Measurements from ENCODE around the gene PIGU. TPM values are rescaled to one million over a fixed set of nuclear protein-coding genes. Genes with fewer than 3 reads are reported as not detected.

Gene PIGU
- total and polyA plus RNA-seq, 4 donors, result 21.7 to 38.1 (median 29.6) TPM

- Histone ChIP-seq H3K27me3 (ENCODE audit: control insufficient read depth, insufficient read depth, low read length) (no peaks in the 10 kb centered on the region), H3K27ac (ENCODE audit: low read depth, low read length) (no peak overlapping the region), H3K4me1 (ENCODE audit: control insufficient read depth, insufficient read depth, low read length) (peaks cover 9% of the 10 kb centered on the region), H3K36me3 (ENCODE audit: control insufficient read depth, insufficient read depth, low read length) (peaks cover 49% of the 10 kb centered on the region), H3K9me3 (ENCODE audit: control insufficient read depth, insufficient read depth, low read length) (no peaks in the 10 kb centered on the region), H3K4me3 (ENCODE audit: low read depth, low read length) (no peak overlapping the region)
- 90% methylated on average over 4 of the region's 4 CpGs for WGBS (ENCODE audit: insufficient coverage)
- DNase-seq (ENCODE audit: low read depth in 4 of 6, low spot score in 6 of 6), result no peak
These were observed 94.0 kb downstream of the PIGU start for GRCh38 chr20:34582911-34583310.

GRCh38 chr20:34582221-34582620 is 94.7 kb downstream of the PIGU start:
- peak overlapping the region; percentile 83 for H3K27ac ChIP-seq (ENCODE audit: low read depth, low read length)
- no peak overlapping the region for H3K4me3 ChIP-seq (ENCODE audit: low read depth, low read length)
- H3K27me3 ChIP-seq (ENCODE audit: control insufficient read depth, insufficient read depth, low read length), result no peaks in the 10 kb centered on the region
- DNase-seq (ENCODE audit: low read depth in 4 of 6, low spot score in 6 of 6), result no peak
- no peaks in the 10 kb centered on the region for H3K9me3 ChIP-seq (ENCODE audit: control insufficient read depth, insufficient read depth, low read length)
- WGBS (ENCODE audit: insufficient coverage), result 83% methylated on average over 2 of the region's 4 CpGs
- peaks cover 49% of the 10 kb centered on the region for H3K36me3 ChIP-seq (ENCODE audit: control insufficient read depth, insufficient read depth, low read length)
- H3K4me1 ChIP-seq (ENCODE audit: control insufficient read depth, insufficient read depth, low read length), result peaks cover 9% of the 10 kb centered on the region

- peak in 5 of 6 donors; percentile 13 to 74 (median 28) for DNase-seq (ENCODE audit: low read depth in 4 of 6, low spot score in 6 of 6)
- Histone ChIP-seq H3K9me3 (ENCODE audit: control insufficient read depth, insufficient read depth, low read length) (no peaks in the 10 kb centered on the region), H3K36me3 (ENCODE audit: control insufficient read depth, insufficient read depth, low read length) (peaks cover 48% of the 10 kb centered on the region), H3K27me3 (ENCODE audit: control insufficient read depth, insufficient read depth, low read length) (no peaks in the 10 kb centered on the region), H3K4me1 (ENCODE audit: control insufficient read depth, insufficient read depth, low read length) (peaks cover 9% of the 10 kb centered on the region), H3K4me3 (ENCODE audit: low read depth, low read length) (no peak overlapping the region), H3K27ac (ENCODE audit: low read depth, low read length) (peak overlapping the region; percentile 83)
- WGBS (ENCODE audit: insufficient coverage), result 84% methylated on average over 8 of the region's 11 CpGs
These were observed 95.3 kb downstream of the PIGU start for GRCh38 chr20:34581341-34582184.

GRCh38 chr20:34579979-34580940 is 96.6 kb downstream of the PIGU start:
- Histone ChIP-seq H3K36me3 (ENCODE audit: control insufficient read depth, insufficient read depth, low read length) (peaks cover 47% of the 10 kb centered on the region), H3K27me3 (ENCODE audit: control insufficient read depth, insufficient read depth, low read length) (no peaks in the 10 kb centered on the region), H3K4me1 (ENCODE audit: control insufficient read depth, insufficient read depth, low read length) (peaks cover 9% of the 10 kb centered on the region), H3K27ac (ENCODE audit: low read depth, low read length) (no peak overlapping the region), H3K9me3 (ENCODE audit: control insufficient read depth, insufficient read depth, low read length) (no peaks in the 10 kb centered on the region), H3K4me3 (ENCODE audit: low read depth, low read length) (no peak overlapping the region)
- WGBS (ENCODE audit: insufficient coverage), result 99% methylated on average over 6 of the region's 7 CpGs
- no peak for DNase-seq (ENCODE audit: low read depth in 4 of 6, low spot score in 6 of 6)

GRCh38 chr20:34579191-34579978 is 97.5 kb downstream of the PIGU start:
- H3K36me3 ChIP-seq (ENCODE audit: control insufficient read depth, insufficient read depth, low read length), result peaks cover 47% of the 10 kb centered on the region
- no peaks in the 10 kb centered on the region for H3K27me3 ChIP-seq (ENCODE audit: control insufficient read depth, insufficient read depth, low read length)
- H3K4me3 ChIP-seq (ENCODE audit: low read depth, low read length), result no peak overlapping the region
- peaks cover 9% of the 10 kb centered on the region for H3K4me1 ChIP-seq (ENCODE audit: control insufficient read depth, insufficient read depth, low read length)
- no peak overlapping the region for H3K27ac ChIP-seq (ENCODE audit: low read depth, low read length)
- peak in 1 of 6 donors; percentile 2 for DNase-seq (ENCODE audit: low read depth in 4 of 6, low spot score in 6 of 6)
- 89% methylated on average over 4 of the region's 11 CpGs for WGBS (ENCODE audit: insufficient coverage)
- no peaks in the 10 kb centered on the region for H3K9me3 ChIP-seq (ENCODE audit: control insufficient read depth, insufficient read depth, low read length)

- Histone ChIP-seq H3K27me3 (ENCODE audit: control insufficient read depth, insufficient read depth, low read length) (no peaks in the 10 kb centered on the region), H3K9me3 (ENCODE audit: control insufficient read depth, insufficient read depth, low read length) (no peaks in the 10 kb centered on the region), H3K4me3 (ENCODE audit: low read depth, low read length) (no peak overlapping the region), H3K36me3 (ENCODE audit: control insufficient read depth, insufficient read depth, low read length) (peaks cover 48% of the 10 kb centered on the region), H3K4me1 (ENCODE audit: control insufficient read depth, insufficient read depth, low read length) (peaks cover 9% of the 10 kb centered on the region), H3K27ac (ENCODE audit: low read depth, low read length) (no peak overlapping the region)
- no peak for DNase-seq (ENCODE audit: low read depth in 4 of 6, low spot score in 6 of 6)
- 94% methylated on average over 6 of the region's 6 CpGs for WGBS (ENCODE audit: insufficient coverage)
These were observed 98.4 kb downstream of the PIGU start for GRCh38 chr20:34578521-34578920.

GRCh38 chr20:34578025-34578424 is 98.9 kb downstream of the PIGU start:
- WGBS (ENCODE audit: insufficient coverage), result 87% methylated on average over 2 of the region's 2 CpGs
- Histone ChIP-seq H3K9me3 (ENCODE audit: control insufficient read depth, insufficient read depth, low read length) (no peaks in the 10 kb centered on the region), H3K4me1 (ENCODE audit: control insufficient read depth, insufficient read depth, low read length) (peaks cover 9% of the 10 kb centered on the region), H3K36me3 (ENCODE audit: control insufficient read depth, insufficient read depth, low read length) (peaks cover 45% of the 10 kb centered on the region), H3K27ac (ENCODE audit: low read depth, low read length) (no peak overlapping the region), H3K4me3 (ENCODE audit: low read depth, low read length) (no peak overlapping the region), H3K27me3 (ENCODE audit: control insufficient read depth, insufficient read depth, low read length) (no peaks in the 10 kb centered on the region)
- no peak for DNase-seq (ENCODE audit: low read depth in 4 of 6, low spot score in 6 of 6)

- Histone ChIP-seq H3K27ac (ENCODE audit: low read depth, low read length) (no peak overlapping the region), H3K4me1 (ENCODE audit: control insufficient read depth, insufficient read depth, low read length) (peaks cover 9% of the 10 kb centered on the region), H3K9me3 (ENCODE audit: control insufficient read depth, insufficient read depth, low read length) (no peaks in the 10 kb centered on the region), H3K27me3 (ENCODE audit: control insufficient read depth, insufficient read depth, low read length) (no peaks in the 10 kb centered on the region), H3K36me3 (ENCODE audit: control insufficient read depth, insufficient read depth, low read length) (peaks cover 42% of the 10 kb centered on the region), H3K4me3 (ENCODE audit: low read depth, low read length) (no peak overlapping the region)
- 100% methylated on average over 3 of the region's 4 CpGs for WGBS (ENCODE audit: insufficient coverage)
- no peak for DNase-seq (ENCODE audit: low read depth in 4 of 6, low spot score in 6 of 6)
These were observed 99.8 kb downstream of the PIGU start for GRCh38 chr20:34577061-34577460.

GRCh38 chr20:34575756-34576155 is 101.1 kb downstream of the PIGU start:
- Histone ChIP-seq H3K4me1 (ENCODE audit: control insufficient read depth, insufficient read depth, low read length) (no peaks in the 10 kb centered on the region), H3K4me3 (ENCODE audit: low read depth, low read length) (no peak overlapping the region), H3K27ac (ENCODE audit: low read depth, low read length) (no peak overlapping the region), H3K9me3 (ENCODE audit: control insufficient read depth, insufficient read depth, low read length) (no peaks in the 10 kb centered on the region), H3K36me3 (ENCODE audit: control insufficient read depth, insufficient read depth, low read length) (peaks cover 43% of the 10 kb centered on the region), H3K27me3 (ENCODE audit: control insufficient read depth, insufficient read depth, low read length) (no peaks in the 10 kb centered on the region)
- no peak for DNase-seq (ENCODE audit: low read depth in 4 of 6, low spot score in 6 of 6)
- WGBS (ENCODE audit: insufficient coverage), result 98% methylated on average over 4 of the region's 4 CpGs

Data from spinal cord (tissue), 10 donors.